Smooth muscle cell (in vitro differentiated cells): ENCODE data around the gene ESR1. TPM values are rescaled to one million over a fixed set of nuclear protein-coding genes. Genes with fewer than 3 reads are reported as not detected.

Experiments
- DNase-seq: peaks from one replicate; lab custom pipeline; 2025; ENCODE audit not compliant: unreplicated experiment; lab: John Stamatoyannopoulos, UW
- H2AFZ ChIP-seq: fragments of 200-600 bp; sonication (generic); 2 replicates; pipeline ENCODE4 v1.6.0; 2016; ENCODE audit warnings: antibody characterized with exemption, low read depth, mild to moderate bottlenecking
- H3F3A ChIP-seq: fragments of 200-600 bp; sonication (generic); 2 replicates; pipeline ENCODE4 v1.6.0; 2017; ENCODE audit warnings: antibody characterized with exemption, low read depth
- H3K27ac ChIP-seq: fragments of 200-600 bp; sonication (generic); 2 replicates; pipeline ENCODE4 v1.5.1; 2016; ENCODE audit warnings: low read depth, mild to moderate bottlenecking
- H3K27me3 ChIP-seq: fragments of 200-600 bp; sonication (generic); 2 replicates; pipeline ENCODE4 v1.6.1; 2016; ENCODE audit warnings: low read depth, mild to moderate bottlenecking
- H3K36me3 ChIP-seq: fragments of 200-600 bp; sonication (generic); 2 replicates; pipeline ENCODE4 v1.5.1; 2016; ENCODE audit warnings: low read depth
- H3K4me1 ChIP-seq: fragments of 200-600 bp; sonication (generic); 2 replicates; pipeline ENCODE4 v1.5.1; 2016; ENCODE audit warnings: low read depth
- H3K4me2 ChIP-seq: fragments of 200-600 bp; sonication (generic); 2 replicates; pipeline ENCODE4 v1.6.0; 2016; ENCODE audit warnings: mild to moderate bottlenecking
- H3K4me3 ChIP-seq: fragments of 200-600 bp; sonication (generic); 2 replicates; pipeline ENCODE4 v1.5.1; 2016; ENCODE audit warnings: mild to moderate bottlenecking
- H3K79me2 ChIP-seq: fragments of 200-600 bp; sonication (generic); 2 replicates; pipeline ENCODE4 v1.6.0; 2016; ENCODE audit warnings: low read depth, mild to moderate bottlenecking
- H3K9ac ChIP-seq: fragments of 200-600 bp; sonication (generic); 2 replicates; pipeline ENCODE4 v1.6.0; 2016; ENCODE audit warnings: low read depth
- H3K9me3 ChIP-seq: fragments of 200-600 bp; sonication (generic); replicated peaks from 2 replicates; pipeline ENCODE4 v1.5.1; 2016; ENCODE audit warnings: low read depth
- H4K20me1 ChIP-seq: fragments of 200-600 bp; sonication (generic); 2 replicates; pipeline ENCODE4 v1.6.0; 2016; ENCODE audit warnings: low read depth
- WGBS: methylation state at CpG from one replicate; pipeline ENCODE4 v1.1.7; 2016; ENCODE audit warnings: low lambda C conversion rate; 5-methylcytosine and 5-hydroxymethylcytosine counted together
- polyA plus RNA-seq: library from polyadenylated mRNA; unstranded; fragments of >200 nt; fragmentation: Nextera tagmentation; extraction: Ambion mirVana; gene quantifications from 2 replicates; pipeline ENCODE4 v1.2.1, GENCODE V29; 2016
- total RNA-seq: library from RNA; depleted of rRNA; stranded (reverse); fragments of >200 nt; gene quantifications from 2 replicates; pipeline ENCODE4 v1.2.3, GENCODE V29; 2014
- TF ChIP-seq, protein P1 (sequence below): fragments of 200-600 bp; sonication (generic); IDR thresholded peaks from 2 replicates; pipeline ENCODE4 v1.5.1; 2017; ENCODE audit warnings: borderline replicate concordance, mild to moderate bottlenecking, antibody characterized with exemption; ENCODE audit not compliant: insufficient read depth, poor library complexity, severe bottlenecking

The ESR1 gene
- total and polyA plus RNA-seq, 2 experiments from 2014 or later: 0.16 TPM; not detected in 1

DNA sequence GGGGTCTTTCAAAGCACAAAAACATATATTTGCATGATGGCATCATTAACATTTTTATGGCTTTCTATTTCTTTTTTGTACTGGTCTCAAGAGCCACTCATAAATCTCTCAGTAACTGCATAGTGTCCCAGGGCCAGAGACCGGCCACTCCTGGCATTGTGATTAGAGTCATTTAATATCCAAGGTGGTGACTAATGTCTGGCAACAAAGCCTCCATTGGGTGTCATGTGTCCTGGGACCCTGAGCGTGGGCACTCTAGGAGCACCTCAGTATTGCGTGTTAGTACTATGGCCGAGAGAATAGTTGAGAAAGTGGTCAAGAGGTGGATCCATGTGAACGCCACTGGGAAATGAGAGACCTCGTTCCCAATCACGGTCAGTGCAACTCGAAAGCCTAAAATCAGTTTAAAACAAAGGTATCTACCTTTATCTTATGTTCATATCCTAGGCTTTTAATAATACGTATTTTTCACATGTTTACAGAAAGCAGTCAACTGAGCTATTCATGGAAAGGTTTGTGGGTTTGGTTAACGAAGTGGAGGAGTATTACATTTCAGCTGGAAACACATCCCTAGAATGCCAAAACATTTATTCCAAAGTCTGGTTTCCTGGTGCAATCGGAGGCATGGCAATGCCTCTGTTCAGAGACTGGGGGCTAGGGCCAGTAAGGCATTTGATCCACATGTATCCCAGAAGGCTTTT, 2.7 kb upstream of the ESR1 start:
- Histone ChIP-seq H3K9me3 (no peaks in the 10 kb centered on the region), H3K4me3 (no peak overlapping the region), H2AFZ (no peak overlapping the region), H3K4me1 (peaks cover 19% of the 10 kb centered on the region), H3K4me2 (no peak overlapping the region), H3K27ac (no peak overlapping the region), H3K9ac (no peak overlapping the region), H4K20me1 (no peaks in the 10 kb centered on the region), H3K27me3 (peaks cover 75% of the 10 kb centered on the region), H3F3A (no peaks in the 10 kb centered on the region), H3K79me2 (no peaks in the 10 kb centered on the region), H3K36me3 (no peaks in the 10 kb centered on the region)
- TF ChIP-seq, protein P1, sequence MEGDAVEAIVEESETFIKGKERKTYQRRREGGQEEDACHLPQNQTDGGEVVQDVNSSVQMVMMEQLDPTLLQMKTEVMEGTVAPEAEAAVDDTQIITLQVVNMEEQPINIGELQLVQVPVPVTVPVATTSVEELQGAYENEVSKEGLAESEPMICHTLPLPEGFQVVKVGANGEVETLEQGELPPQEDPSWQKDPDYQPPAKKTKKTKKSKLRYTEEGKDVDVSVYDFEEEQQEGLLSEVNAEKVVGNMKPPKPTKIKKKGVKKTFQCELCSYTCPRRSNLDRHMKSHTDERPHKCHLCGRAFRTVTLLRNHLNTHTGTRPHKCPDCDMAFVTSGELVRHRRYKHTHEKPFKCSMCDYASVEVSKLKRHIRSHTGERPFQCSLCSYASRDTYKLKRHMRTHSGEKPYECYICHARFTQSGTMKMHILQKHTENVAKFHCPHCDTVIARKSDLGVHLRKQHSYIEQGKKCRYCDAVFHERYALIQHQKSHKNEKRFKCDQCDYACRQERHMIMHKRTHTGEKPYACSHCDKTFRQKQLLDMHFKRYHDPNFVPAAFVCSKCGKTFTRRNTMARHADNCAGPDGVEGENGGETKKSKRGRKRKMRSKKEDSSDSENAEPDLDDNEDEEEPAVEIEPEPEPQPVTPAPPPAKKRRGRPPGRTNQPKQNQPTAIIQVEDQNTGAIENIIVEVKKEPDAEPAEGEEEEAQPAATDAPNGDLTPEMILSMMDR: no peak
- no peak for DNase-seq
- WGBS: 90% methylated on average over 11 of the region's 11 CpGs

DNA sequence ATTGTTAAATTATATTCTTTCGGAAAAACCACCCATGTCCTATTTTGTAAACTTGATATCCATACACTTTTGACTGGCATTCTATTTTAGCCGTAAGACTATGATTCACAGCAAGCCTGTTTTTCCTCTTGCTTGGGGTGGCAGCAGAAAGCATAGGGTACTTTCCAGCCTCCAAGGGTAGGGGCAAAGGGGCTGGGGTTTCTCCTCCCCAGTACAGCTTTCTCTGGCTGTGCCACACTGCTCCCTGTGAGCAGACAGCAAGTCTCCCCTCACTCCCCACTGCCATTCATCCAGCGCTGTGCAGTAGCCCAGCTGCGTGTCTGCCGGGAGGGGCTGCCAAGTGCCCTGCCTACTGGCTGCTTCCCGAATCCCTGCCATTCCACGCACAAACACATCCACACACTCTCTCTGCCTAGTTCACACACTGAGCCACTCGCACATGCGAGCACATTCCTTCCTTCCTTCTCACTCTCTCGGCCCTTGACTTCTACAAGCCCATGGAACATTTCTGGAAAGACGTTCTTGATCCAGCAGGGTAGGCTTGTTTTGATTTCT, 2.1 kb upstream of the ESR1 start:
- 56% methylated on average over 11 of the region's 11 CpGs for WGBS
- H3K27ac ChIP-seq: no peak overlapping the region
- H3F3A ChIP-seq: no peaks in the 10 kb centered on the region
- TF ChIP-seq, protein P1: no peak
- H3K4me3 ChIP-seq: no peak overlapping the region
- H3K27me3 ChIP-seq: peaks cover 81% of the 10 kb centered on the region
- H2AFZ ChIP-seq: no peak overlapping the region
- no peak overlapping the region for H3K9ac ChIP-seq
- no peaks in the 10 kb centered on the region for H3K9me3 ChIP-seq
- peaks cover 19% of the 10 kb centered on the region for H3K4me1 ChIP-seq
- H4K20me1 ChIP-seq: no peaks in the 10 kb centered on the region
- no peak overlapping the region for H3K4me2 ChIP-seq
- no peaks in the 10 kb centered on the region for H3K79me2 ChIP-seq
- no peak for DNase-seq
- H3K36me3 ChIP-seq: no peaks in the 10 kb centered on the region

DNA sequence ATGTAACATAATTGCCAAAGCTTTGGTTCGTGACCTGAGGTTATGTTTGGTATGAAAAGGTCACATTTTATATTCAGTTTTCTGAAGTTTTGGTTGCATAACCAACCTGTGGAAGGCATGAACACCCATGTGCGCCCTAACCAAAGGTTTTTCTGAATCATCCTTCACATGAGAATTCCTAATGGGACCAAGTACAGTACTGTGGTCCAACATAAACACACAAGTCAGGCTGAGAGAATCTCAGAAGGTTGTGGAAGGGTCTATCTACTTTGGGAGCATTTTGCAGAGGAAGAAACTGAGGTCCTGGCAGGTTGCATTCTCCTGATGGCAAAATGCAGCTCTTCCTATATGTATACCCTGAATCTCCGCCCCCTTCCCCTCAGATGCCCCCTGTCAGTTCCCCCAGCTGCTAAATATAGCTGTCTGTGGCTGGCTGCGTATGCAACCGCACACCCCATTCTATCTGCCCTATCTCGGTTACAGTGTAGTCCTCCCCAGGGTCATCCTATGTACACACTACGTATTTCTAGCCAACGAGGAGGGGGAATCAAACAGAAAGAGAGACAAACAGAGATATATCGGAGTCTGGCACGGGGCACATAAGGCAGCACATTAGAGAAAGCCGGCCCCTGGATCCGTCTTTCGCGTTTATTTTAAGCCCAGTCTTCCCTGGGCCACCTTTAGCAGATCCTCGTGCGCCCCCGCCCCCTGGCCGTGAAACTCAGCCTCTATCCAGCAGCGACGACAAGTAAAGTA, 547 bp upstream of the ESR1 start:
- Histone ChIP-seq H3K9ac (no peak overlapping the region), H3K4me2 (peak overlapping the region; percentile 88), H3F3A (no peaks in the 10 kb centered on the region), H3K27ac (no peak overlapping the region), H2AFZ (peak overlapping the region; percentile 58), H3K79me2 (no peaks in the 10 kb centered on the region), H4K20me1 (no peaks in the 10 kb centered on the region), H3K36me3 (no peaks in the 10 kb centered on the region), H3K9me3 (no peaks in the 10 kb centered on the region), H3K27me3 (peaks cover 91% of the 10 kb centered on the region), H3K4me1 (peaks cover 19% of the 10 kb centered on the region), H3K4me3 (peak overlapping the region; percentile 44)
- DNase-seq: no peak
- 22% methylated on average over 20 of the region's 20 CpGs for WGBS
- TF ChIP-seq, protein P1: no peak
